Epithelial cell of esophagus (primary cell): ENCODE measurements around the gene OR1F1.
"Not testable (repeated sequence)": the region's sequence is repeated elsewhere in the genome, so short reads cannot be mapped to it uniquely, and the experiment has no call there.

Source experiments
- DNase-seq: peaks from one replicate; pipeline ENCODE4 v3.0.0; 2010; ENCODE audit warnings: low read depth
- H3K4me3 ChIP-seq: 2 replicates; pipeline ENCODE4 v1.5.1; 2011; ENCODE audit warnings: mild to moderate bottlenecking, low read length, control low read depth
- TF ChIP-seq, protein P1 (sequence below): IDR thresholded peaks from 2 replicates; pipeline ENCODE4 v1.5.1; 2011; ENCODE audit warnings: low read depth, mild to moderate bottlenecking, low read length, control low read depth, inconsistent platforms; ENCODE audit not compliant: insufficient read depth; ENCODE audit errors: missing control alignments

The OR1F1 gene

DNA sequence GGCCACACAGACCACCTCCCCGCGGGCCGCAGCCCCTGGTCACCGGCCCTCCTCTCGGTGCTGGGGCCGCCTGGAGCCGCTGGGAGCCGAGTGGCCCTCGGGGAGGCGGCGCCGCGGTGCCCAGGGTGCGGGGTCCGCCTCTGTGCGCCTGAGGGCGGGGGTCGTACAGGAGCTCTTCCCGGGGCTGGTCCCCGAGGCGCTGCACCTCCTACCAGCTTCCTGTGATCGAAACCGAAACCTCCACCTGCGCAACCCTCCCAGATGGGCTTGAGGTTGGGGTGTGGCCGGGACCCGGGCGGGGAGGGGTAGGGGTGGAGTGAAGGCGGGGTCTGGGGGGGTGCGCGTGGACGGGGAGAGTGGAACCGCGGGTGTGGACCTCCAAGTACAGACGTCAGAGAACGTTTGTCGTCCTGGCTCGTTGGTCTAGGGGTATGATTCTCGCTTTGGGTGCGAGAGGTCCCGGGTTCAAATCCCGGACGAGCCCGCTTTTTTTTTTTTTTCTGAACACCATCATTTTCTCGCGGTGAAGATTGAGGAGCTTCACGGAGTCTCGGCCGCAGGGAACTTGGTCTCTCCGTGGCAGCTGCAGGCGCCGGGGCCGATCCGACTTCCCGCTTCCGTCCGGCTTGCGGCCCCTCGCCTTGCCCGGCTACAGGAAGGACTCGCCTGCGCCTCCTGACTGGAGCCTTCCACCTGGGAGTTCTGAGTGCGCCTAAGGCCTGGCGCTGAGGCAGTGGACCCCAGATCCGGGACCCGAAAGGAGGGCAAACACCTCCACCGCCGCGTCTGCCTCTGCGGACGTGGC lies 29.3 kb upstream of the OR1F1 start:
- peak; percentile 93 for DNase-seq
- H3K4me3 ChIP-seq, result peak overlapping the region; percentile 67
- TF ChIP-seq, protein P1, sequence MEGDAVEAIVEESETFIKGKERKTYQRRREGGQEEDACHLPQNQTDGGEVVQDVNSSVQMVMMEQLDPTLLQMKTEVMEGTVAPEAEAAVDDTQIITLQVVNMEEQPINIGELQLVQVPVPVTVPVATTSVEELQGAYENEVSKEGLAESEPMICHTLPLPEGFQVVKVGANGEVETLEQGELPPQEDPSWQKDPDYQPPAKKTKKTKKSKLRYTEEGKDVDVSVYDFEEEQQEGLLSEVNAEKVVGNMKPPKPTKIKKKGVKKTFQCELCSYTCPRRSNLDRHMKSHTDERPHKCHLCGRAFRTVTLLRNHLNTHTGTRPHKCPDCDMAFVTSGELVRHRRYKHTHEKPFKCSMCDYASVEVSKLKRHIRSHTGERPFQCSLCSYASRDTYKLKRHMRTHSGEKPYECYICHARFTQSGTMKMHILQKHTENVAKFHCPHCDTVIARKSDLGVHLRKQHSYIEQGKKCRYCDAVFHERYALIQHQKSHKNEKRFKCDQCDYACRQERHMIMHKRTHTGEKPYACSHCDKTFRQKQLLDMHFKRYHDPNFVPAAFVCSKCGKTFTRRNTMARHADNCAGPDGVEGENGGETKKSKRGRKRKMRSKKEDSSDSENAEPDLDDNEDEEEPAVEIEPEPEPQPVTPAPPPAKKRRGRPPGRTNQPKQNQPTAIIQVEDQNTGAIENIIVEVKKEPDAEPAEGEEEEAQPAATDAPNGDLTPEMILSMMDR, result no peak

DNA sequence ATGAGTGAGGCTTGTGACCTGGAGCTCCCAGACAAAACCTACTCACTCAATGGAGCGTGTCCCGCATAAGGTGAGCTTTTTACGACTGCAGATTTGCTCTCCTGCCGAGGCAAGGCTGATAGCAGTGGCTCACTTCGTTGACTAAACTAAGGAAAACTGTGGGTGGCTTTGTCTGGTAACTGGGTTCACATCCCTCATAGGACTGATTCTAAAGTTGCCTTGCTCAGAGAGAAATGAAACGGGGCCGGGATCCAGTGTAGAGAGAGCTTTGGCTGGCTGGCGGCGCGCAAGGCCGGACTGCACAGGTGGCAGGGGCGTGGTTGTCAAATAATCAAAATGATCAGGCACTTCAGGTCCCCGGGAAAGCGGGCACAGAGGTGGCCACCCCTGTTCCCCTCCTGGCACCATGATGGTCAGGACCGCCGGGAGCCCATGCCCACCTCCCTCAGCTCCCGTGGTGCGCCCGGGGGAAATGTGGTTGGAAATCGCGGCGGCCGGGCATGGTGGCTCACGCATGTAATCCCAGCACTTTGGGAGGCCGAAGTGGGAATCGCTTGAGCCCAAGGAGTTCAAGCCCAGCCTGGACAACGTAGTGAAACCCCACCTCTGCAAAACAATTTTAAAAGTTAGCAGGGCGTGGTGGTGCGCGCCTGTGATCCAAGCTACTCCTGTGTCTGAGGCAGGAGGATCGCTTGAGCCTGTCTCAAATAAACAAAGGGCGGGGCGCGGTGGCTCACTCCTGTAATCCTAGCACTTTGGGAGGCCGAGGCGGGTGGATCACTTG lies 26.6 kb upstream of the OR1F1 start:
- DNase-seq, result no peak
- H3K4me3 ChIP-seq, result no peak overlapping the region
- TF ChIP-seq, protein P1, result no peak

DNA sequence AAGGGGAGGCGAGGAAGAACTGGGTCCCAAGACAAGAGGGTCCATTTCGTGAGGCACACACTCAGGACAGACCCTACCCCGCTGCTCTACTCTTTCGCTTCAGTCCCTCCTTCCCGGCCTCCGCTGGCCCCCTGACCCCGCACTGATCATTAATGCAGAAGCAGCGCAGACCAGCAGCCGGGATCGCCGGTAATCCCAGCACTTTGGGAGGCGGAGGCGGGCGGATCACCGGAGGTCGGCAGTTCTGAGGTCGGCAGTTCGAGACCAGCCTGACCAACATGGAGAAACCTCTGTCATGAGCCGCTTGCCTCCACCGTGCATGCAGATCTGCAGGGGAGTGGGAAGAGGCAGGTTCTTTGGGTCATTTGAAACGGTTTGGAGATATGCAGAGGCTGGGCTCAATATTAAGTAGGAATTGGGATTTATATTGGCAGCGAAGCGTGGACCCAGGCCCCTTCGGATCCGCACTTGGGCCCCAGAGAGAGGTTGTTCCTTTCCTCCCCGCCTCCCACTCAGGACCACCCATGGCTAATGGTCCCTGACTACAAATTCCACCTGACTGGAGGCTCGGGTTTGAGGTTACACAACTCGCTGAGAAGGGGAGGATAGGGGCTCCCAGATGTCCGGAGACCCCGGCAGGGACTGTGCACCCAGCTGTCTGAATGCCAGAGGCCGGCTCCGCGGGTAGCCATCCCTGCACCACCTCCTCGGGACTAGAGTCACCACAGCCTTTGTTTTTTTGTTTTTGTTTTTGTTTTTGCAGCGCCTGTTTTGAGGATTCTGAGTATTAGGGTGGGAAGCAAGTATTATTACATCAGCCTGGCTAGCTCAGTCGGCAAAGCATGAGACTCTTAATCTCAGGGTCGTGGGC lies 23.6 kb upstream of the OR1F1 start:
- no peak for DNase-seq
- H3K4me3 ChIP-seq, result no peak overlapping the region
- TF ChIP-seq, protein P1, result no peak

DNA sequence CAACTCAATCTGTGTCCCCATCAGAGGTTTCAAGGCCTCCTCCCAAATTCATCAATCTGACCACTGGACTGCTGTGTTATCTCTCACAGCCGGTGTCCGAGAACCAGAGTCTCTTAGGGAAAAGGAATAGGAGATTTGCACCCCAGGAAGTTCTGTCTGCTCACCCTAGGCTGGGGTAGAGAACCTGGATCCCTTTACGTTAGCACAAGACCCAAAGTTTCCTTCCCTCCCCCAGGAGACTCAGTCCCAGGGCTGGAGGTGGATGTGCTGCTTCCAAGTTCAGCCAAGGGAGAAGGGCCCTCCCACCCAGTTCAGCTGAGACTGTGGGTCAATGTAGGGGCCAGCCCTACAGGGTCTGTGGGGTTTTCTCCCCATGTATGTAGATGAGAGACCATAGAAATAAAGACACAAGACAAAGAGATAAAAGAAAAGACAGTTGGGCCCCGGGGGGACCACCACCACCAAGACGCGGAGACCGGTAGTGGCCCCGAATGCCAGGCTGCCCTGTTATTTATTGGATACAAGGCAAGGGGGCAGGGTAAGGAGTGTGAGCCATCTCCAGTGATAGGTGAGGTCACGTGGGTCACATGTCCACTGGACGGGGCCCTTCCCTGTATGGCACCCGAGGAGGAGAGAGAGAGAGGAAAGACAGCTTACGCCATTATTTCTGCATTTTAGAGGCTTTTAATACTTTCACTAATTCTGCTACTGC lies 22.7 kb upstream of the OR1F1 start:
- no peak for DNase-seq
- no peak overlapping the region for H3K4me3 ChIP-seq
- TF ChIP-seq, protein P1, result no peak

DNA sequence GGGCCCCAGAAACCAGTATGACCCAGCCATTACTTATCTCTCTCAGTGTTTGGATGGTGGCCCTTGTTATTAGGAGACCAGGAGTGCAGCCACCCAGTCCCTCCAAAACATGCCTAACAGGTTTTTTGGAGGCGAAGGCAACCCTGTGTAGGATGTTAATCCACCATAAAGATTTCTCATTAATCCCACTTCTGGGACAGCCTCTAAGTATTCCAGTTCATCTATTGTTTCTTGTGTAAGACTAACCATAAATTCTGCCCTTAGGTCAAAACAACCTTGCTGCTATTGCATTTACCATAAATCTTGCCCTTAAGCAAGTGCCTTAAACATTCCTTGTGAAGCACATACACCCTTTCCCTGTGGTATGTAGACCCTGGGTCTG lies 21.5 kb upstream of the OR1F1 start:
- H3K4me3 ChIP-seq, result no peak overlapping the region
- TF ChIP-seq, protein P1, result no peak

DNA sequence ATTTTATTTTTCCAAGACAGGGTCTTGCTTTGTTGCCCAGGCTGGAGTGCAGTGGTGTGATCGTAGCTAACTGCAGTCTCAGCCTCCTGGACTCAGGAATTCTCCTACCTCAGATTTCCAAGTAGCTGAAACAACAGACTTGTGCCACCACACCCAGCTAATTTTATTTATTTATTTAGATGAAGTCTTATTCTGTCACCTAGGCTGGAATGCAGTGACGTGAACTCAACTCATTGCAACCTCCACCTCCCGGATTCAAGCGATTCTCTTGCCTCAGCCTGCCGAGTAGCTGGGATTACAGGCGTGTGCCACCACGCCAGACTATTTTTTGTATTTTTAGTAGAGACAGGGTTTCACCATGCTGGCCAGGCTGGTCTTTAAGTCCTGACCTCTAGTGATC lies 19.3 kb upstream of the OR1F1 start:
- not testable (repeated sequence) for H3K4me3 ChIP-seq
- peak; percentile 82 for DNase-seq

More for the DNA sequence above, 21.5 kb upstream of the OR1F1 start:
- no peak for DNase-seq
